HG03439 (cell line): ENCODE data around the gene ACSF2.

Source experiments
- ATAC-seq: cut with Tn5 transposase; IDR thresholded peaks from one replicate; pipeline ENCODE4 v1.9.1; 2021; ENCODE audit warnings: mild to moderate bottlenecking, moderate library complexity; ENCODE audit not compliant: unreplicated experiment

Gene ACSF2

DNA sequence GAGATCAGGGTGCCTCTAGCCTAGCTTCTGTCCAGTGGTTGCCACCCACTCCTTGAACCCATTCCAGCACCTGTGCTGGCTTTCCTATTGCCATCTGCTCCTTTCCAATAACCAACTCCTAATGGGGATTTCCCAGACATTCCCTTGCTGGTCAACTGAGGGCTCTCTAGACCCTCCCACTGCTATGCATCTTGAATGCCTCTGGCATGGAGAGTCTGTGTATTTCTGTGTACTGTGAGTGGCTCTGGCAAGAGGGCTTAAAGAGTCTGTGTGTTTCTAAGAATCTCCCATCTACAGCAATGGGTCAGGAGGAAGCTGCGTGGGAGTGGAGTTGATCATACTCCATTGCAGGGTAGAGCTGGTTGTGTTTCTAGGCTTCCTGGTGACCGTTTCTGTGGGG, 95.5 kb downstream of the ACSF2 start:
- no peak for ATAC-seq

DNA sequence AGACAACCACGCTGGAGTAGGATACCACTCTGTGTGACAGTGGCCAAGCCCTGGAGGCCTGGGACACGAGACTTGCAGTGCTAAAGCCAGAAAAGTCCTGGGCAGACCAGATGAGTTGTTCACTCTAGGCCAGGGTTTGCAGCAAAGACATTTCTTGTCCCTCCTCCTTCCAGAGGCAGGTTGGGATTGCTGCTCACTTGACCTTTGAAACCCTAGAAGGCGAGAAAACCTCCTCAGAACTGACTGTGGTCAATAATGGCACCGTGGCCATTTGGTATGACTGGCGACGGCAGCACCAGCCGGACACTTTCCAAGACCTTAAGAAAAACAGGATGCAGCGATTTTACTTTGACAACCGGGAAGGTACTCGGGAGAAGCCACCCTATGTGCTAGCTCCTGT, 96.7 kb downstream of the ACSF2 start:
- no peak for ATAC-seq

DNA sequence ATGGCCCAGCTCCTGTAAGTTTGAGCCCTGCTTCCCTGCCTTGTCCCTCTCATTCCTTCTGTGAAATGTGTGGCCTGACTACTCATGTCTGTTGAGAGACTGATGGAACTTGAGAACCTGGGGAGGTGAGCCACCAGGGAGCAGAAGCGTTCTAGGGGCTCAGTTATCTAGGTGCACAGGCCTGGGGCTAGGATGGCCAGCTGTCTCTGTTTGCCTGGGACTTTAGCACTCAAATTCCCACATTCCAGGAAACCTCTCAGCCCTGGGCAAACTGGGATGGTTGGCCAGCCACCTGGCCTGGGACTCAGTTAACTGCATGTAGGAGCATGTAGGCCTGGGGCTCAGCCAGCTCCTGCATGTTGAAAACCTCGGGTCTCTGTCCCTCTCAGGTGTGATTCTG, 97.2 kb downstream of the ACSF2 start:
- no peak for ATAC-seq
